Activated T-cell treated with anti-CD3 and anti-CD28 coated beads, Interleukin-2, amount 50 U/mL, for 24 hours (primary cell): Measurements from ENCODE around the gene RNU1-2.
"Not testable (repeated sequence)": the region's sequence is repeated elsewhere in the genome, so short reads cannot be mapped to it uniquely, and the experiment has no call there.

Experiments used
- DNase-seq: peaks from one replicate; pipeline ENCODE4 v3.0.0-alpha.2; 2020
- H3K27ac Mint-ChIP-seq: 2 replicates; pipeline ENCODE4 v1.8.0; 2020; ENCODE audit warnings: mild to moderate bottlenecking, mixed read lengths
- H3K27me3 Mint-ChIP-seq: 2 replicates; pipeline ENCODE4 v1.8.0; 2020; ENCODE audit warnings: mixed read lengths
- H3K36me3 Mint-ChIP-seq: 2 replicates; pipeline ENCODE4 v1.8.0; 2020; ENCODE audit warnings: low read depth, mixed read lengths
- H3K4me1 Mint-ChIP-seq: 2 replicates; pipeline ENCODE4 v1.8.0; 2020; ENCODE audit warnings: low read depth, mixed read lengths
- H3K4me3 Mint-ChIP-seq: 2 replicates; pipeline ENCODE4 v1.8.0; 2020; ENCODE audit warnings: mild to moderate bottlenecking, moderate library complexity, mixed read lengths
- H3K9me3 Mint-ChIP-seq: 2 replicates; pipeline ENCODE4 v1.8.0; 2020; ENCODE audit warnings: mixed read lengths

Gene RNU1-2

GRCh38 chr1:16924919-16925477 is 29.2 kb downstream of the RNU1-2 start:
- H3K4me1 Mint-ChIP-seq, result peaks cover 24% of the 10 kb centered on the region
- H3K36me3 Mint-ChIP-seq, result no peaks in the 10 kb centered on the region
- no peak for DNase-seq
- H3K27me3 Mint-ChIP-seq, result no peaks in the 10 kb centered on the region
- H3K4me3 Mint-ChIP-seq, result no peak overlapping the region
- no peaks in the 10 kb centered on the region for H3K9me3 Mint-ChIP-seq
- no peak overlapping the region for H3K27ac Mint-ChIP-seq

GRCh38 chr1:16925635-16926490 is 30.1 kb downstream of the RNU1-2 start:
- Mint-ChIP-seq H3K36me3 (peaks cover 6% of the 10 kb centered on the region), H3K4me1 (peaks cover 24% of the 10 kb centered on the region)
- no peak for DNase-seq

GRCh38 chr1:16926491-16927073 is 30.8 kb downstream of the RNU1-2 start:
- H3K9me3 Mint-ChIP-seq, result no peaks in the 10 kb centered on the region
- H3K4me1 Mint-ChIP-seq, result peaks cover 16% of the 10 kb centered on the region
- H3K36me3 Mint-ChIP-seq, result peaks cover 12% of the 10 kb centered on the region
- no peak overlapping the region for H3K4me3 Mint-ChIP-seq
- H3K27ac Mint-ChIP-seq, result no peak overlapping the region
- H3K27me3 Mint-ChIP-seq, result no peaks in the 10 kb centered on the region
- no peak for DNase-seq

More at GRCh38 chr1:16925635-16926490, 30.1 kb downstream of the RNU1-2 start:
- Mint-ChIP-seq H3K9me3 (no peaks in the 10 kb centered on the region), H3K27ac (no peak overlapping the region), H3K27me3 (no peaks in the 10 kb centered on the region), H3K4me3 (no peak overlapping the region)

DNA sequence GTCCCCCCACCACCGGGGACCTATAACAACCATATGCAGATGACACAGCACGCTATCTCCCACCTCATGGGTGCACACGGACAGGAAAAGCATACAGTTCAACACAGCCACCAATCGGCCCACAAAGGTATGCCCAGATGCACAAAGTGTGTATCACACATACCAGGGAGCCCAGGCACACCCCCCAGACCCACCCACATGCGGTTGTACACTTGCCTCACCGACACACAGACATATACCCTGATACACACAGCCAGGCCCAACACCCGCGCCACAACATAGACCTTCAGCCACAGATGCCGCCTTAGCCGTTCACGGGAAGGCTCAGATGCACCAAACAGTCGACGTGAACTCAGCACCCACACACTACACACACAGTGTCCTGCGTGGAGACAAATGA is 31.5 kb downstream of the RNU1-2 start:
- no peaks in the 10 kb centered on the region for H3K27me3 Mint-ChIP-seq
- no peaks in the 10 kb centered on the region for H3K9me3 Mint-ChIP-seq
- H3K27ac Mint-ChIP-seq, result no peak overlapping the region
- H3K4me1 Mint-ChIP-seq, result peaks cover 10% of the 10 kb centered on the region
- H3K4me3 Mint-ChIP-seq, result no peak overlapping the region
- no peak for DNase-seq
- H3K36me3 Mint-ChIP-seq, result peaks cover 14% of the 10 kb centered on the region

GRCh38 chr1:16927711-16928485 is 32.1 kb downstream of the RNU1-2 start:
- no peak for DNase-seq
- no peaks in the 10 kb centered on the region for H3K27me3 Mint-ChIP-seq
- H3K36me3 Mint-ChIP-seq, result peaks cover 18% of the 10 kb centered on the region
- no peak overlapping the region for H3K27ac Mint-ChIP-seq
- no peak overlapping the region for H3K4me3 Mint-ChIP-seq
- peaks cover 4% of the 10 kb centered on the region for H3K4me1 Mint-ChIP-seq
- no peaks in the 10 kb centered on the region for H3K9me3 Mint-ChIP-seq

- not testable (repeated sequence) for H3K27ac Mint-ChIP-seq, H3K4me1 Mint-ChIP-seq, H3K27me3 Mint-ChIP-seq, DNase-seq, H3K9me3 Mint-ChIP-seq, H3K4me3 Mint-ChIP-seq
- peaks cover 26% of the 10 kb centered on the region for H3K36me3 Mint-ChIP-seq
These were observed 33.6 kb downstream of the RNU1-2 start for GRCh38 chr1:16929146-16930041.

GRCh38 chr1:16931206-16931934 is 35.6 kb downstream of the RNU1-2 start:
- H3K4me1 Mint-ChIP-seq, DNase-seq, H3K27me3 Mint-ChIP-seq, H3K9me3 Mint-ChIP-seq, H3K27ac Mint-ChIP-seq, H3K4me3 Mint-ChIP-seq: not testable (repeated sequence)
- H3K36me3 Mint-ChIP-seq, result peaks cover 38% of the 10 kb centered on the region

DNA sequence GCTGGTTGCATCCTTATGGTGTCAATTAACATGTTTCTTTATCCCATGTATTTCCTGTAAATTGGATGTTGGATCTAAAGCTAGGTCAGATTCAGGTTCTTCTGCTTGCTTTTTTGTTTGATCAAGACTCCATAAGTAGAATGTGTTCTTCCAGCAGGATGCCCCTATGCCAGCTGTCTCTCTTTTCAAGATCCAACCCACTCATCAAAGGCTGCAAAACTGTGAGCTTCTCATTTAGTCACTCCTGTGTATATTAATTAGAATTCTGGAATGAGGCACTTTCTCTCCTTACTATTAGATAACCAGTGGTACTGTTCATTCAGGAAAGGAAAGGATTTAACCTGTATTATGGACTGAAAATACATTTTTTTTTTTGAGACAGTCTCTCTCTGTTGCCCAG is 38.2 kb downstream of the RNU1-2 start:
- not testable (repeated sequence) for H3K27me3 Mint-ChIP-seq, H3K4me1 Mint-ChIP-seq
- peaks cover 58% of the 10 kb centered on the region for H3K36me3 Mint-ChIP-seq

GRCh38 chr1:16936580-16936979 is 40.8 kb downstream of the RNU1-2 start:
- H3K36me3 Mint-ChIP-seq, result peaks cover 54% of the 10 kb centered on the region
- H3K9me3 Mint-ChIP-seq, DNase-seq, H3K4me1 Mint-ChIP-seq, H3K4me3 Mint-ChIP-seq, H3K27ac Mint-ChIP-seq, H3K27me3 Mint-ChIP-seq: not testable (repeated sequence)

More for the DNA sequence above, 38.2 kb downstream of the RNU1-2 start:
- DNase-seq, H3K4me3 Mint-ChIP-seq, H3K9me3 Mint-ChIP-seq, H3K27ac Mint-ChIP-seq: not testable (repeated sequence)

DNA sequence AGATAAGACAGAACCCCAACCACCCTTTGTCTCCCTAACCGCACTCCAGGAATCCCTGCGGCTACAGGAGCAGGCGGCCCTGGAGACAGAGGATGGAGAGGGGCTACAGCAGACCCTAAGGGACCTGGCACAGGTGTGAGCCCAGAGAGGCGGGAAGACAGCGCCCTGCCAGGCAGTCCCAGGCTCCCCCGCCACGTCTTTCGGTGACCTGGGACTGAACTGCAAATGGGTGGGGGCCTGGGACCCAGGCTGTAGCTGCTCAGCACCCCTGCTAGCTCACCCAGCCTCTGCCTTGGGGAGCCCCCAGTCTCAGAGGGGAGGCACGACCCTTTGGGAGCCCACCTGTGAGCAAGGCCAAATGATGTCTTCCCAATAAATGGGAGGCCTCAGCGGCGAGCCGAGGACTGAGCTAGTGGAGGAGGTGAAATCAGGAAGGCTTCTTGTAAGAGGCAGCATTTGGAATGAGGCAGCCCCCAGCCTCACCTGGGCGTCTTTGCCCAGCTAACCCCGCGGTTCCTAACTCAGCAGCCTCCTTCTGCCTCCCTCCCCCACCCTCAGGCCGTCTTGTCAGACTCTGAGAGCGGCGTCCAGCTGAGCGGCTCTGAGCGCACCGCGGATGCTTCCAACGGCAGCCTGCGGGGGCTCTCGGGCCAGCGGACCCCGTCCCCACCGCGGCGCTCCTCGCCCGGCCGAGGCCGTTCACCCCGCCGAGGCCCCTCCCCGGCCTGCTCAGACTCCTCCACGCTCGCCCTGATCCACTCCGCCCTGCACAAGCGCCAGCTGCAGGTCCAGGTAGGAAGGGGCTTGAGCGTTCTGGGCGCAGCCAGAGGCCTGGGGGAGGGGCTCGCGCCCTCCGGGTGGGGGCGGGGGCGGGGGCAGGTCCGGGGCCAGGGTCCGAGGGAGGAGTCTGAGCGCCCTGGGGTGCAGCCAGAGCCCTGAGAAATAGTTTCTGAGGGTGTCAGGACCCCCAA is 42.9 kb downstream of the RNU1-2 start:
- Mint-ChIP-seq H3K27ac (no peak overlapping the region), H3K27me3 (no peaks in the 10 kb centered on the region), H3K4me1 (no peaks in the 10 kb centered on the region), H3K36me3 (peaks cover 56% of the 10 kb centered on the region), H3K4me3 (no peak overlapping the region), H3K9me3 (no peaks in the 10 kb centered on the region)
- no peak for DNase-seq

DNA sequence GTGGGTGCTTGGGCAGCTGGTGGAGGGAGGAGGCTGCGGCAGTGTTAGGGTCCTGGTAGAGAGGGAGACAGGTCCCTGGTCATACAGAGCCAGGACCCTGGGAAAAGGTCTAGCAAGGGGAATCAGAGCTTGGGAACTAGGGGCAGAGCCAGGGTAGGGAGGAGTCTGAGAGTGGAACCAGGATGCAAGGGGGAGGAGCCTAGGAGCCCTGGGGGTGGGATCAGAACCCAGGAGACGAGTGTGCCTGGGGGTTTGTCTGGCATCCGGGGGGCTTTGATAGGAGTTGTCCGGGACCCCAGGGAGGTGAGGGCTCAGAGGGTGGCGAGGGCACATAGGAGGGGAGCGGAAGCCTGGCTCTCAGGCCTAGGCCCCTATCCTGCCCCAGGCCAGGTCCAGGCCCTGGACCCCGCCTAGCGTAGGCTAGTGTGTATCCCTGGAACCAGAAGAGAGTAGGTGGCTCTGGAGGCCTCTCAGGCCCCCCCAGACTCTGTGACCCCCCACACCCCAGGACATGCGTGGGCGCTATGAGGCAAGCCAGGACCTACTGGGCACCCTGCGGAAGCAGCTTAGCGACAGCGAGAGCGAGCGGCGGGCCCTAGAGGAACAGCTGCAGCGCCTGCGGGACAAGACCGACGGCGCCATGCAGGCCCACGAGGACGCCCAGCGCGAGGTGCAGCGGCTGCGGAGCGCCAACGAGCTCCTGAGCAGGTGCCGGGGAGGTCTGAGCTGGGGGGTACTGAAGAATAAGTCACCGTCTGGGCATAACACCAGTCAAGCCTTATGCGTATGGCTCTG is 43.8 kb downstream of the RNU1-2 start:
- peaks cover 58% of the 10 kb centered on the region for H3K36me3 Mint-ChIP-seq
- not testable (repeated sequence) for H3K4me1 Mint-ChIP-seq, H3K27me3 Mint-ChIP-seq, H3K27ac Mint-ChIP-seq, H3K4me3 Mint-ChIP-seq, H3K9me3 Mint-ChIP-seq, DNase-seq

DNA sequence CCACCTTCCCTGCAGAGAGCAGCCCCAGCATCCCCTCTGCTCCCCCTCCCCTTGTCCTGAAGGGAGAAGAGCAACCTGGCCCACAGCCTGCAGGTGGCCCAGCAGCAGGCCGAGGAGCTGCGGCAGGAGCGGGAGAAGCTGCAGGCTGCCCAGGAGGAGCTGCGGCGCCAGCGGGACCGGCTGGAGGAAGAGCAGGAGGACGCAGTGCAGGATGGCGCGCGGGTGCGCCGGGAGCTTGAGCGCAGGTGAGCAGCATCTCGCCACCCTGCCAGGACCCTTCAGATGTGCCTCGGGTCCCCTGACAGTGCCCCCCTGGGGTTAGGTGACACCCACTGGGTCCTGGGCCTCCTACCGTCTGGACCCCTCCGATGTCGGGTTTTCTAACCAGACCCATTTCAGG is 48.3 kb downstream of the RNU1-2 start:
- H3K4me3 Mint-ChIP-seq, result no peak overlapping the region
- no peaks in the 10 kb centered on the region for H3K4me1 Mint-ChIP-seq
- no peak for DNase-seq
- no peaks in the 10 kb centered on the region for H3K9me3 Mint-ChIP-seq
- no peak overlapping the region for H3K27ac Mint-ChIP-seq
- H3K27me3 Mint-ChIP-seq, result no peaks in the 10 kb centered on the region
- peaks cover 49% of the 10 kb centered on the region for H3K36me3 Mint-ChIP-seq
